Transverse colon (tissue), 4 donors: ENCODE results near the gene ZNF628. TPM values are rescaled to one million over a fixed set of nuclear protein-coding genes. Genes with fewer than 3 reads are reported as not detected.

ENCODE experiments used
- DNase-seq: peaks from one replicate; pipeline ENCODE4 v3.0.0-alpha.2; 2019
- H3K27ac ChIP-seq, 4 donors: fragments of 200-600 bp; sonication (generic); 2 replicates each; pipeline ENCODE4 v1.5.1; 2016 to 2018; ENCODE audit warnings: inconsistent platforms in 4 of 4
- H3K27me3 ChIP-seq: fragments of 200-600 bp; sonication (generic); 2 replicates; pipeline ENCODE4 v1.5.1; 2017; ENCODE audit warnings: inconsistent platforms
- H3K36me3 ChIP-seq, 4 donors: fragments of 200-600 bp; sonication (generic); 2 replicates each; pipeline ENCODE4 v1.5.1; 2017 to 2019; ENCODE audit warnings: inconsistent platforms in 4 of 4
- H3K4me1 ChIP-seq, 4 donors: fragments of 200-600 bp; sonication (generic); 2 replicates each; pipeline ENCODE4 v1.5.1; 2017 to 2020; ENCODE audit warnings: inconsistent platforms in 4 of 4
- H3K4me3 ChIP-seq, 4 donors: fragments of 200-600 bp; sonication (generic); 1 replicate in 1 of 4; 2 replicates in 3 of 4; pipeline versions ENCODE4 v1.5.1 to v1.6.1; 2017 to 2019; ENCODE audit warnings: inconsistent platforms in 4 of 4
- H3K9me3 ChIP-seq, 2 donors: fragments of 200-600 bp; sonication (generic); 2 replicates each; pipeline ENCODE4 v1.5.1; 2017 to 2019; ENCODE audit warnings: inconsistent platforms in 2 of 2
- EP300 ChIP-seq: sonication (generic); formaldehyde crosslinking; IDR thresholded peaks from one replicate; pipeline ENCODE4 v1.6.1; 2017; ENCODE audit warnings: antibody characterized with exemption, low read depth
- POLR2A ChIP-seq: fragments of 450-650 bp; IDR thresholded peaks from one replicate; pipeline ENCODE4 v1.6.1; 2016; ENCODE audit warnings: antibody characterized with exemption, mild to moderate bottlenecking, moderate library complexity
- POLR2AphosphoS5 ChIP-seq, 3 donors: sonication (generic); formaldehyde crosslinking; IDR thresholded peaks; one replicate each; pipeline ENCODE4 v1.6.1; 2016; ENCODE audit warnings: antibody characterized with exemption in 3 of 3
- WGBS, 2 donors: methylation state at CpG; one replicate each; pipeline ENCODE4 v1.1.5; 2018; ENCODE audit warnings: low coverage in 1 of 2; 5-methylcytosine and 5-hydroxymethylcytosine counted together
- in situ Hi-C, 4 donors: fragments of 200-750 bp; cut with MboI; loops; one replicate each; pipeline versions ENCODE4 v1.15.0 to v1.15.1; 2017; ENCODE audit warnings: low sequenced_read_pairs in 3 of 4, low pct_ligation_motif_present in 1 of 4, low pct_unique_long_range_greater_than_20kb in 1 of 4
- intact Hi-C: fragments of 100-400 bp; cut with DNase I; formaldehyde crosslinking; loops from one replicate; pipeline ENCODE4 v1.15.1; 2023; ENCODE audit warnings: low total_unique reads
- total RNA-seq, 4 donors: library from RNA; depleted of rRNA; stranded (reverse); fragments of >200 nt; gene quantifications; one replicate each; pipeline ENCODE4 v1.1.0, GENCODE V29; 2016
- TF ChIP-seq, protein P1 (sequence below), 5 experiments: fragments of 200-600 bp in 3 of 5; fragments of 450-650 bp in 2 of 5; sonication (generic) in 3 of 5; IDR thresholded peaks; 1 replicate in 2 of 5; 2 replicates in 3 of 5; pipeline ENCODE4 v1.5.1; 2016 to 2017; ENCODE audit warnings: antibody characterized with exemption in 5 of 5, inconsistent platforms in 3 of 5, mild to moderate bottlenecking in 2 of 5, moderate library complexity in 1 of 5

ZNF628 gene
- total RNA-seq, 4 donors from 2014 or later, result 5.9 to 7.6 (median 6.4) TPM

DNA sequence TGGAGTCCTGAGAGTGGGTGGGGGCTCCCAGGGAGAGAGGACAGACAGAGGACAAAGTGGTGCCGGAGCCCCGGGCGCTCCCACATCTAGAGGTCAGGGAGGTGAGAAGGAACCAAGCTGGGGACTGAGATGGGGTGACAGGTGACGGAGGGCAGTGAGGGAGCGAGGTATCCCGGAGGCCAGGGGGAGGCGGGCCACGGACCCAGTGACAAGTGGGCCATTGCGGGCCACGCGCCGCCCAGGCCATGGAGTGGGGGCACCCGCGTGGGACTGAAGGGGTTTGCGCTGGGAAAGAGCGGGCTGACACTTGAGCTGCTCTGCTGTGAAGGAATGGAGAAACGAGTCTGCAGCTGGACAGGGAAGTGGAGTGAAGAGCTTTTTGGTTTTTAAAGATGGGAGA, 2.6 kb downstream of the ZNF628 start:
- no peak for DNase-seq
- no peaks in the 10 kb centered on the region for H3K36me3 ChIP-seq
- in situ Hi-C loops, result no loop called here
- H3K4me1 ChIP-seq, result peaks cover 5 to 21% (median 14%) of the 10 kb centered on the region in 4 donors
- intact Hi-C loops, result no loop called here
- TF ChIP-seq EP300 (no peak), POLR2A (no peak), POLR2AphosphoS5 (IDR thresholded peaks at IDR 0.05) (no peak)
- TF ChIP-seq, protein P1, sequence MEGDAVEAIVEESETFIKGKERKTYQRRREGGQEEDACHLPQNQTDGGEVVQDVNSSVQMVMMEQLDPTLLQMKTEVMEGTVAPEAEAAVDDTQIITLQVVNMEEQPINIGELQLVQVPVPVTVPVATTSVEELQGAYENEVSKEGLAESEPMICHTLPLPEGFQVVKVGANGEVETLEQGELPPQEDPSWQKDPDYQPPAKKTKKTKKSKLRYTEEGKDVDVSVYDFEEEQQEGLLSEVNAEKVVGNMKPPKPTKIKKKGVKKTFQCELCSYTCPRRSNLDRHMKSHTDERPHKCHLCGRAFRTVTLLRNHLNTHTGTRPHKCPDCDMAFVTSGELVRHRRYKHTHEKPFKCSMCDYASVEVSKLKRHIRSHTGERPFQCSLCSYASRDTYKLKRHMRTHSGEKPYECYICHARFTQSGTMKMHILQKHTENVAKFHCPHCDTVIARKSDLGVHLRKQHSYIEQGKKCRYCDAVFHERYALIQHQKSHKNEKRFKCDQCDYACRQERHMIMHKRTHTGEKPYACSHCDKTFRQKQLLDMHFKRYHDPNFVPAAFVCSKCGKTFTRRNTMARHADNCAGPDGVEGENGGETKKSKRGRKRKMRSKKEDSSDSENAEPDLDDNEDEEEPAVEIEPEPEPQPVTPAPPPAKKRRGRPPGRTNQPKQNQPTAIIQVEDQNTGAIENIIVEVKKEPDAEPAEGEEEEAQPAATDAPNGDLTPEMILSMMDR (IDR thresholded peaks at IDR 0.05), result no peak
- 76 to 89% methylated on average over 9 to 17 of the region's 17 CpGs for WGBS, 2 donors
- H3K27ac ChIP-seq, result no peak overlapping the region
- no peaks in the 10 kb centered on the region for H3K27me3 ChIP-seq
- H3K4me3 ChIP-seq, result no peak overlapping the region
- no peaks in the 10 kb centered on the region for H3K9me3 ChIP-seq

DNA sequence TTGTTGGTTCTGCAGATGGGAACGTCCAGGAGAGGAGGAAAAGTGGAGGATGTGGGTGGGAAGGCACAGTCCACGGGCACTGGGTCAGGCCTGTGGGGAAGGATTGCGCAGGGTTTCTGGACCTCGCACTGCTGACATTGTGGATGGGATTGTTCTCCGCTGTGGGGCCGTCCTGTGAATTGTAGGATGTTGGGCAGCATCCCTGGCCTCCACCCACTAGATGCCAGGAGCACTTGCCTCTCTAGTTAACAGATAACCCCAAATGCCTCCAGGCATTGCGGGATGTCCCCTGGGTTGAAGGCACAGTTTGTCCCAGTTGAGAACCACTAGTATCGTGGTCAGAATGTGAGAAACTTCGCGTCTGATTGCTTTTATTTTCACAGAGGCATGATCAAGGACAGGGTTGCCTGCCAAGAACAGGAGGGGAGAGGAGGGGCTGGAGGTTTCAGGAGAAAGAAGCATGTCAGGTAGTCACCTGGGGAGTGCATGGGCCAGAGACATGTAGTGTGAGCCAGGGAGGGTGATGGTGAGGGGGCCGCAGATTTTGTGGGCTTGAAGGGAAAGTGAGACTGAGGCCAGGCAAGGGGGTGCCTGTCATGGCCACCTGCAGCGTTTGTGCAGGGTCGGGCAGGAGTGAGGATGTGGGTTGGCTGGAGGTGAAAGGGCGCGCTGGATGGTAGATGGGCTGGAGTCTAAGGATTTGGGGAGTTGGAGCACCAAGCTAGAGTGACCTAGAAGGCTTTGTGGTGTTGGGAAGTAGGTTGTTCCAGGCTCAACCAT, 3.2 kb downstream of the ZNF628 start:
- 72 to 80% methylated on average over 9 to 14 of the region's 15 CpGs for WGBS, 2 donors
- no peak for TF ChIP-seq POLR2AphosphoS5 (IDR thresholded peaks at IDR 0.05)
- TF ChIP-seq EP300, result no peak
- TF ChIP-seq POLR2A, result no peak
- TF ChIP-seq, protein P1 (IDR thresholded peaks at IDR 0.05), result no peak

DNA sequence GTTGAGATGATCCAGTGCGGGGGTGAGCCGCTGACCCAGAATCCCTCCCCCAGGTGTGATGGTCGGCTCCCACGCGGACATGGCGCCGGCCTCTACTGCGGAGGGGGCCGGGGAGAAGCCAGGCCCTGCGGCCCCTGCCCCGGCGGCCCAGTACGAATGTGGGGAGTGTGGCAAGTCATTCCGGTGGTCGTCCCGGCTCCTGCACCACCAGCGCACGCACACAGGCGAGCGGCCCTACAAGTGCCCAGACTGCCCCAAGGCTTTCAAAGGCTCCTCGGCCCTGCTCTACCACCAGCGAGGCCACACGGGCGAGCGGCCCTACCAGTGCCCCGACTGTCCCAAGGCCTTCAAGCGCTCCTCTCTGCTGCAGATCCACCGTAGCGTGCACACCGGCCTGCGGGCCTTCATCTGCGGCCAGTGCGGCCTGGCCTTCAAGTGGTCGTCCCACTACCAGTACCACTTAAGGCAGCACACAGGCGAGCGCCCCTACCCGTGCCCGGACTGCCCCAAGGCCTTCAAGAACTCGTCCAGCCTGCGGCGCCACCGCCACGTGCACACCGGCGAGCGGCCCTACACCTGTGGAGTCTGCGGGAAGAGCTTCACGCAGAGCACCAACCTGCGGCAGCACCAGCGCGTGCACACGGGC, 4.9 kb downstream of the ZNF628 start:
- no peak for DNase-seq
- TF ChIP-seq EP300 (no peak), POLR2A (no peak)
- in situ Hi-C loops, result no loop called here
- peaks cover 18 to 38% (median 34%) of the 10 kb centered on the region in 4 donors for H3K4me1 ChIP-seq
- H3K4me3 ChIP-seq, result no peak overlapping the region
- no peaks in the 10 kb centered on the region for H3K9me3 ChIP-seq
- WGBS, 2 donors, result 90 to 96% methylated on average over 2 to 49 of the region's 52 CpGs
- peaks cover 10% of the 10 kb centered on the region for H3K27me3 ChIP-seq
- intact Hi-C loops, result no loop called here
- no peak overlapping the region for H3K27ac ChIP-seq
- H3K36me3 ChIP-seq, result no peaks in the 10 kb centered on the region

More for the DNA sequence above, 3.2 kb downstream of the ZNF628 start:
- in situ Hi-C loops, result no loop called here
- intact Hi-C loops, result no loop called here
- H3K4me1 ChIP-seq, result peaks cover 11 to 27% (median 20%) of the 10 kb centered on the region in 4 donors
- peaks cover 4% of the 10 kb centered on the region for H3K27me3 ChIP-seq
- no peak overlapping the region for H3K4me3 ChIP-seq
- H3K27ac ChIP-seq, result no peak overlapping the region
- H3K36me3 ChIP-seq, result no peaks in the 10 kb centered on the region
- no peak for DNase-seq
- H3K9me3 ChIP-seq, result no peaks in the 10 kb centered on the region

DNA sequence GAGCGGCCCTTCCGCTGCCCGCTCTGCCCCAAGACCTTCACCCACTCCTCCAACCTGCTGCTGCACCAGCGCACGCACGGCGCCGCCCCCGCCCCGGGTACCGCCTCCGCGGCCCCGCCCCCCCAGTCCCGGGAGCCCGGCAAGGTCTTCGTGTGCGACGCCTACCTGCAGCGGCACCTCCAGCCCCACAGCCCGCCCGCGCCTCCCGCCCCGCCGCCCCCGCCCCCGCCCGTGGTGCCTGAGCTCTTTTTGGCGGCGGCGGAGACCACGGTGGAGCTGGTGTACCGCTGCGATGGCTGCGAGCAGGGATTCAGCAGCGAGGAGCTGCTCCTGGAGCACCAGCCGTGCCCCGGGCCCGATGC, 5.4 kb downstream of the ZNF628 start:
- in situ Hi-C loops, result no loop called here
- Histone ChIP-seq H3K4me1 (peaks cover 23 to 43% (median 38%) of the 10 kb centered on the region in 4 donors), H3K27ac (no peak overlapping the region), H3K36me3 (no peaks in the 10 kb centered on the region), H3K9me3 (no peaks in the 10 kb centered on the region), H3K27me3 (peaks cover 10% of the 10 kb centered on the region), H3K4me3 (no peak overlapping the region)
- intact Hi-C loops, result no loop called here
- DNase-seq, result no peak
- WGBS, 2 donors, result 95% methylated on average over 18 of the region's 40 CpGs; no CpG with 5 or more reads in 1 of the 2 donors
- no peak for TF ChIP-seq EP300
- TF ChIP-seq, protein P1 (IDR thresholded peaks at IDR 0.05), result no peak
- no peak for TF ChIP-seq POLR2A
- no peak for TF ChIP-seq POLR2AphosphoS5 (IDR thresholded peaks at IDR 0.05)
